ENCODE results near the gene RTN4R.

- TF ChIP-seq CTCF (IDR thresholded peaks at IDR 0.05): no peak
- no peak for TF ChIP-seq GABPA (IDR thresholded peaks at IDR 0.05; ENCODE audit: low read depth)
- TF ChIP-seq EP300 (IDR thresholded peaks at IDR 0.05; ENCODE audit: borderline replicate concordance in 1 of 2, low read depth in 1 of 2, low read length in 1 of 2): no peak
- no peak for TF ChIP-seq TCF12 (IDR thresholded peaks at IDR 0.05)
- no peak for TF ChIP-seq SMC3 (IDR thresholded peaks at IDR 0.05; ENCODE audit: low read depth, low read length)
- TF ChIP-seq USF1 (IDR thresholded peaks at IDR 0.05; ENCODE audit: borderline replicate concordance, low read depth): no peak
These were observed 33.8 kb downstream of the RTN4R start for GRCh38 chr22:20234314-20234682.
